Dedifferentiated amniotic fluid mesenchymal stem cell (primary cell): ENCODE measurements around the gene COG5.

ENCODE experiments used
- DNase-seq: peaks from one replicate; pipeline ENCODE4 v3.0.0-alpha.2; 2016; ENCODE audit errors: extremely low spot score

Gene COG5

DNA sequence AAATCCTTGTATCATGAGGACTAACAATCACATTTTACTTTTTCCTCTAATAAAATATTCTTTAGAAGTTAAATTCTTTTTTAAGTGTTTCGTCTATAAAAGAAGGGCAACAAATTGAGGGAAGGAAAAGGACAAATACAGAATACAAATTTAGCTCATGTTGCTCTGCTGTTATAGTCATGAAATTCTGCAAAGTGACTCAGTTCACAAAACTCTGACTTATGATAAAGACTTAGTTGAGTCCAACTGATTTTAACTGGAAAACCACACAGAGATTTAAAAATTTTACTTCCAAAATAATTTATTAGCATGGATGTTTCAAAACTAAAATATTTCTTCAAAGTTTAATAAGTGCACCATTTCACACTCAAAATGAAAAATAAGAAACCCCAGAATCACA is 168.9 kb downstream of the COG5 start:
- peak; percentile 58 for DNase-seq

DNA sequence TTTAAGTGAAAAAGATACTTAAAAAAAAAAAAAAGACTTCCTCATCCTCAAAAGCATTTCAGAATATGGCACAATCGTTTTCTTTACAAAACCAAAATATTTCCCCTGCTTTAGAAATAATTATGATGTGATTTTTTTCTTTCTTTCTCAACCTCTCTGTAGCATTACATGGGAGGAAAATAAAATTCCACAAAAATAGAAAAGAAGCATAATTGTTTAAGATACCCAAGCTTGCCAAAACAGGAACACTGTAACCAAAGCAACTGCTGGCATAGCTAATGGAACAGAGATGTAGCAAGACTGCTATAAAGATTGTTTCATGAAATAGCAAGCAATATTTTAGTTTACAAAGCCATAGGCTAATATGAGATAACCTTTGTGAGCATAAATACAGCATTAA is 169.4 kb downstream of the COG5 start:
- peak; percentile 79 for DNase-seq

- DNase-seq, result no peak
Measured at GRCh38 chr7:107392830-107393229, 170.9 kb downstream of the COG5 start.

DNA sequence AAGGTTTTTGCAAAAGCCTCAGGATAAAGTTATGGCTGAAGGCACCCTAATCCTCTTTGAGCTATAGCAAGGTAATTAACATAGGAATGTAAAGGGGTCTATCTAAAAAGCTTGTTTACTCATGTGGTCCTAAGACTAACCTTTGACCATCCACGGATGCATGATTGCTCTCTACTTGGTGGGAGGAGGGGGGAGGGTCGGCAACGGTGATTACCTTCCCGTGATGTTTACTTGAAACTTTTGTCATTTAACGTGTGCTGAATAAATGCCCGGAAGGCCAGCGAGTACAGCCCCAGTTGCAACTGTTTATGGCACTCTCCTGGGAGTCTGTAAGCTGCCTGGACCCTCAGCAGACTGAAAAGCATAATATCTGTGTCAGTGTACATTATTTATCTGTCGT is 172.8 kb downstream of the COG5 start:
- no peak for DNase-seq

DNA sequence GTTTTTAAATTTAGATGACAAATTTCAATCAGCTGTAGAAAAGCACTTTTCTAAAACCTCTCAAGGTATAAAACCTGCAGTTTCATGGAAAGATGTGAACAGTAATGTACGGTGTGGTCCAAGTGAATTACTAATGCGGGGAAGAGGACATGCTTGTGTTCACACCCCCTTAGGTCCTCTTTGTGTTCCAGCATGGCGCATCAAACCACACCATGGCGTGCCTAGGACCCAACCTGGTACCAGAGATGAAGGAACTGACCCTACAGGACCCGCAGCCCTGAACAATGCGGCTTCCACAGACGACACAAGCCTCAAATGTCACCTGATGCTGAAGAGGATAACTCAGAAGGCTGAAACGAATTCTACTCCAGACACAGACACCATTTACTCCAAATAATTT is 175.1 kb downstream of the COG5 start:
- DNase-seq, result no peak

- peak; percentile 91 for DNase-seq
Measured at GRCh38 chr7:107387573-107388219, 176.0 kb downstream of the COG5 start.

GRCh38 chr7:107387128-107387527 is 176.6 kb downstream of the COG5 start:
- peak; percentile 43 for DNase-seq

GRCh38 chr7:107386548-107387102 is 177.1 kb downstream of the COG5 start:
- DNase-seq, result peak; percentile 68

- DNase-seq, result no peak
Measured at GRCh38 chr7:107384025-107384424, 179.7 kb downstream of the COG5 start.

DNA sequence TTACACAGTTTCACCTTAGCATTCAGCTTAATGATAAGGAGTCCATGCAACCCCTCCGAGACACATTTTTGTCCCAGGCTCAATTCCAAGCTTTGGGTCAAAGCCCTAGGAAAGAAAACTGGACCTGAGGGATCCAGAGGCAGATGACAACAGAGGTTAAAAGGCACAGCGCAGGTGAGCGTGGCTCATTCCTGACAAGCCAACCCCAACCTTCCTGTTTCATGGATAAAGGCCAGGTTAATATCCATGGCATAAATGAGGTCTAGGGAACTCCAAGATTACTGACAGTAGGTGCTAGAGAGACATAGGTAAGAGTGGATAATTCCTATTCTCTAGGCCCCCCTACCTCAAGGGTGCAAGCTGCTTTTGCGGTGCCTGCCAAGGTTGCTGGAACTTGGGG is 180.5 kb downstream of the COG5 start:
- DNase-seq, result no peak

- DNase-seq, result no peak
Measured at GRCh38 chr7:107381453-107381852, 182.3 kb downstream of the COG5 start.

DNA sequence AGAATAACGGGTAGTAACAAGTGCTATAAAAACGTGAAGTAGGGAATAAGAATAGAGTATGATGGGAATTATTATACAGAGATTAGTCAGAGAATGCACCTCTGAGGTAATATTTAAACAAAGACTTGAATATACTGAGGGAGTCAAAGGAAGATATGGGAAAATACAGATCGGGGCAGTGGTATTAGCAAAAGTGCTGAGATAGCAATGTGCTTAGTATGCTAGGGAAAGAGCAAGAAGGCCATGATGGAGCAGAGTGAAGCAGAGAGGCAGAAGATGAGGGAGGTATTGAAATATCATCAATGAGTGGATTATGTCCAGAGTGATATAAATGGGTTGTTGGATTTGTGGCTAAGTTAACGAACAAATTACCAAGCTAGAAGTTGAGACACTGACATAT is 190.4 kb downstream of the COG5 start:
- DNase-seq, result no peak

- peak; percentile 80 for DNase-seq
Measured at GRCh38 chr7:107372298-107372697, 191.4 kb downstream of the COG5 start.

DNA sequence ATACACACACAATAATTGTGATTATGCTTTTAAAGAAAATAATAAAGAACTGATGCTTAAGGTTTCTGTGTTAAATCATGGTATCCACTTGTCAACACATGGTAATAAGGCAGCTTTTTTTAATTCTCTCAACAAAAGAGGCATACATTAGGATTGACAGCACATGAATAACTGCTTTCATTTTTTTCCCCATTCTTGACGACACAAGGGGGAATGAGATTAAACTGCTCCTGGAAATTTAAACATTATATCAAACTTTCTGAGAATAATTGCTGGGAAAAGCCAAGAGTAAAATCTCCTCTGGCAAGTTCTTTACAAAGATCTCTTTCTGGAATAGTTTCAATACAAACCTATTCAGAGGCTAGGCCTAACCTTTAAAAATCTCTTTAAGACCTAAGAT is 192.9 kb downstream of the COG5 start:
- DNase-seq, result no peak

DNA sequence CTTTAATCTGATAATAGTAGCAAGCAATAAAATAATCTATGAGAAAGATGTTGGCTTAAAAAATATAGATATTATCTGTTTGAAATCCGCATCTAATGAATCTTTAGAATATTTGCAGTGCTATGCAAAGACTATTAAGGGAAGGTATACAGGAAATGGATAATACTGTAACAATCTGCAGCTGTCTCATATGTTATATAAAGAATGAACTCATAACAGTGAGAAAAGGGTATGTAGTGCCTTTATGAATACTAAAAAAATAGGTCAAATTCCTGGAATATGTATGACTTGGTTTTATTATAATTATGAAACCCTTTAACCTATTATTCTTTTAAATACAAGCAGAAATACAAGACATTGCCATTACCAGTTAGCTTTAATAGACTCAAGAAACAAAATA is 198.9 kb downstream of the COG5 start:
- no peak for DNase-seq

GRCh38 chr7:107359520-107360316 is 204.0 kb downstream of the COG5 start:
- DNase-seq, result no peak

DNA sequence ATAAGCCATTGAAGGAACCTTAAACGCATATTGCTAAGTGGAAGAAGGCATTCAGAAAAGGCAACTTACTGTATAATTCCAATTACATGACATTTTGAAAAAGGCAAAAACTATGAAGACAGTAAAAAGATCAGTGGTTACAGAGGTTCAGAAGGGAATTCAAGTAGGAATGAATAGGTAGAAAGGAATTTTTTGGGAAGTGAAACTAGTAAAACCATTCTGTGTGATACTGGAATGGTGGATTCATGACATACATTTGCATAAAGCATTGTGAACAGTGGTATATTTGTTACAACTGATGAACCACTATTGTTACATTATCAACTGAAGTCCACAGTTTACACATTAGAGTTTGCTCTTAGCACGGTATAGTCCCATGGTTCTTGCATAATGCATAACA is 208.1 kb downstream of the COG5 start:
- no peak for DNase-seq

DNA sequence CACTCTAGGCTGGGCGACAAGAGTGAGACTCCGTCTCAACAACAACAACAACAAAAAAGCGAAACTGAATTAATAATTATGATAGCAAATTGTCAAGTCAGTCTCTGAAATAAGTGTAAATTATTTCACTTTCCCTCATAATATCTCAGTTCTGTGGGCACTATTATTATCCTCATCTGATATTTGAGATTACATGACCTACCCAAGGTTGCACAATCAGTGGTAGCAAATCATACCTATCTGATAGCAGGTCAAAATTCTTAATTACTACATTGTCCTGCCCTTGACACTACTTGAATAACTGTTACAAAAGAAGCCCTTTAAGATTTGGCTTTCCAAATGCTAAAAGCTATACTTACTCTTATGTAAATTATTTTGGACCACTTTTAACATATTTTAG is 209.1 kb downstream of the COG5 start:
- DNase-seq, result no peak

GRCh38 chr7:107353701-107354100 is 210.0 kb downstream of the COG5 start:
- no peak for DNase-seq

DNA sequence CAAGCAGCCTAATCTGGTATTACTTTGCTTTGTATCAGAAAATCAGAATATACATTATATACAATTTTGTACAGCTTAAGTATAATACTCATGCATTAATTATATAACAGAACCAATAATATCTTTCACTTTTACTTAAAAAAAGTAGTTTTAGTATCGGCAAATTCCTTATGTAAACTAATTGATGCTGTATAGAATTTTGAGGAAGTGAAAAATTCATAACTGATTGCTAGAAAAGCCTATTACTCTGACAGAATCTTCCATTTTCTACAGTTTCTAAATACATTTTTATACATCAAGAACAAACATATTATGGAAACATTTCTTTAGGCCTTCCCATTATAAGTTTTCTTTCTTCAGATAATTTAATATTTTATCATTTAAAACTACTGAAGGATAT is 217.8 kb downstream of the COG5 start:
- no peak for DNase-seq

DNA sequence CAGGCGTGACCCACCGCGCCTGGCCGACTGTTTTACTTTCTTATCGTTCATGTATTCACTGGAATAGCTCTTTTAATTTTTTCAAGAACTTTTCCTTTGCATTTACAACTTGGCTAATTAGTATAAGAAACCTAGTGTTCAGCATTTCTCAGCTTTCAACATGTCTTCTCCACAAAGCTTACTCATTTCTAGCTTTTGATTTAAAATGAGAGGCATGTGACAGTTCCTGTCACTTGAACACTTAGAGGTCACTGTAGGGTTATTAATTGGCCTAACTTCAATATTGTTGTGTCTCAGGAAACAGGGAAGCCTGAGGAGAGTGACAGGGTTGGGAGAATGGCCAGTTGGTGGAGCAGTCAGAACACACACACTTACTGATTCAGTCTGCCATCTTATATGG is 218.9 kb downstream of the COG5 start:
- no peak for DNase-seq

DNA sequence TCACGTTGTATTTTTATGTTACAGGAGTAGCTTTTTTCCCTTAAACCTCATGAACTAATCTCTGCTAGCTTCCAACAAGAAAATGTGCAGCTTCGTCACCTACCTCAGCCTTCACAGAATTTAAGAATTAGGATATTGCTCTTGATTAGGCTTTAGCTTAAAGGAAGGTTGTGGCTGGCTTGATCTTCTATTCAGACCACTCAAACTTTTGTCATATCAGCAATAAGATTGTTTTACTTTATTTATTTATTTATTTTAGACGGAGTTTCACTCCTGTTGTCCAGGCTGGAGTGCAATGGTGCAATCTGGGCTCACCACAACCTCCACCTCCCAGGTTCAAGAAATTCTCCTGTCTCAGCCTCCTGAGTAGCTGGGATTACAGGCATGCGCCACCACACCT is 219.4 kb downstream of the COG5 start:
- DNase-seq, result no peak

DNA sequence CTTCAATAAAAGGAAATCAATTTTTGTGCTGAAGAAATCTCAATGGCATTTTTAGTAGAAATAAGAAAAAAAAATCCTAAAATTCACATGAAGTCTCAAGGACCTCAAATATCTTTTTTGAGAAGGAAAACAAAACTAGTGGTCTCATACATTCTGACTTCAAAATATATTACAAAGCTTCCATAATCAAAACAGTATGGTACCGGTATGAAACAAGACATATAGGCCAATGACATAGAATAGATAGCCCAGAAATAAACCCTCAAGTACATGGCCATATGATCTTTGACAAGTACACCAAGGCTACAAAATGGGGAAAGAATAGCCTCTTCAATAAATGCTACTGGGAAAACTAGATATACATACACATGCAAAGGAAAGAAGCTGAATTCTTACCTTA is 225.6 kb downstream of the COG5 start:
- DNase-seq, result no peak
